Endothelial cell of umbilical vein (primary cell): ENCODE data around the gene SPACA9. TPM values are rescaled to one million over a fixed set of nuclear protein-coding genes. Genes with fewer than 3 reads are reported as not detected.

Experiments used
- BruUV-seq: library from RNA; stranded (reverse); fragments of 400-500 nt; replicated peaks from 2 replicates; lab custom pipeline; 2021; lab: Mats Ljungman, UMichigan
- CTCF ChIA-PET: fragments of 300-600, 350-600 bp; sonication (Branson Sonifier 250); formaldehyde crosslinking; loops from one replicate; lab custom pipeline; 2021; ENCODE audit warnings: antibody characterized with exemption, inconsistent platforms; lab: Charles Lee
- POLR2A ChIA-PET: fragments of 300-600, 350-600 bp; sonication (Branson Sonifier 250); formaldehyde crosslinking; loops from one replicate; lab custom pipeline; 2021; ENCODE audit warnings: antibody characterized with exemption, inconsistent platforms; lab: Charles Lee
- DNase-seq: peaks from one replicate; pipeline ENCODE4 v3.0.0-alpha.2; 2011; ENCODE audit warnings: low read depth, low spot score
- FAIRE-seq: peaks from 2 replicates; lab custom pipeline; 2011; peaks lifted over from hg19 to GRCh38; lab: Jason Lieb, UNC
- H2AFZ ChIP-seq: 2 replicates; pipeline ENCODE4 v1.6.0; 2012; ENCODE audit warnings: low read depth, low read length, control low read depth, inconsistent platforms
- H3K27ac ChIP-seq: 2 replicates; pipeline ENCODE4 v1.5.1; 2011; ENCODE audit warnings: low read depth, mild to moderate bottlenecking, control low read depth, low read length, moderate library complexity; ENCODE audit not compliant: insufficient read depth
- H3K27me3 ChIP-seq, 2 experiments: 2 replicates each; pipeline versions ENCODE4 v1.6.0 to v1.6.1; 2011; ENCODE audit warnings: low read length in 2 of 2, mixed read lengths in 1 of 2; ENCODE audit not compliant: control insufficient read depth in 2 of 2, insufficient read depth in 2 of 2
- H3K36me3 ChIP-seq, 2 experiments: 2 replicates in 1 of 2; 3 replicates in 1 of 2; pipeline ENCODE4 v1.5.1; 2011; ENCODE audit warnings: low read length in 2 of 2, mild to moderate bottlenecking in 1 of 2, moderate library complexity in 1 of 2; ENCODE audit not compliant: control insufficient read depth in 2 of 2, insufficient read depth in 2 of 2; ENCODE audit errors: extremely low read depth in 1 of 2
- H3K4me1 ChIP-seq: 3 replicates; pipeline ENCODE4 v1.5.1; 2011; ENCODE audit warnings: mild to moderate bottlenecking, low read length; ENCODE audit not compliant: control insufficient read depth, insufficient read depth; ENCODE audit errors: extremely low read depth
- H3K4me2 ChIP-seq: 2 replicates; pipeline ENCODE4 v1.6.1; 2011; ENCODE audit warnings: low read length, control low read depth, mixed read lengths; ENCODE audit not compliant: insufficient read depth
- H3K4me3 ChIP-seq, 3 experiments: fragments of 200-600 bp in 1 of 3; sonication (generic), shearing (Covaris generic) in 1 of 3; replicated peaks in 1 of 3; 2 replicates each; pipeline ENCODE4 v1.5.1; 2011 to 2016; ENCODE audit warnings: control low read depth in 3 of 3, low read length in 3 of 3, mild to moderate bottlenecking in 2 of 3, inconsistent platforms in 1 of 3, low read depth in 1 of 3, moderate library complexity in 1 of 3; ENCODE audit not compliant: insufficient read depth in 1 of 3
- H3K79me2 ChIP-seq: 2 replicates; pipeline ENCODE4 v1.6.0; 2012; ENCODE audit warnings: low read length, inconsistent platforms; ENCODE audit not compliant: control insufficient read depth, insufficient read depth
- H3K9ac ChIP-seq: replicated peaks from 2 replicates; pipeline ENCODE3; 2011; ENCODE audit warnings: low read length, control low read depth; ENCODE audit not compliant: insufficient read depth; ENCODE audit errors: extremely low read depth
- H3K9me1 ChIP-seq: replicated peaks from 3 replicates; pipeline ENCODE4 v1.6.0; 2011; ENCODE audit warnings: mild to moderate bottlenecking, low read length; ENCODE audit not compliant: control insufficient read depth, insufficient read depth; ENCODE audit errors: extremely low read depth
- H3K9me3 ChIP-seq: replicated peaks from 2 replicates; pipeline ENCODE4 v1.5.1; 2012; ENCODE audit warnings: low read length, inconsistent platforms; ENCODE audit not compliant: control insufficient read depth, insufficient read depth
- H4K20me1 ChIP-seq: replicated peaks from 2 replicates; pipeline ENCODE3; 2011; ENCODE audit warnings: mild to moderate bottlenecking, low read length; ENCODE audit not compliant: control insufficient read depth, insufficient read depth; ENCODE audit errors: extremely low read depth
- EZH2 ChIP-seq: IDR thresholded peaks from 2 replicates; pipeline ENCODE4 v1.6.1; 2012; ENCODE audit warnings: borderline replicate concordance, low read depth, mild to moderate bottlenecking, moderate library complexity, low read length, inconsistent platforms; ENCODE audit not compliant: severe bottlenecking
- FOS ChIP-seq: IDR thresholded peaks from 2 replicates; pipeline ENCODE4 v1.6.1; 2011; ENCODE audit warnings: mild to moderate bottlenecking, low read length, moderate library complexity, borderline replicate concordance; ENCODE audit not compliant: insufficient read depth
- GATA2 ChIP-seq: IDR thresholded peaks from 2 replicates; pipeline ENCODE4 v1.7.0; 2011; ENCODE audit warnings: low read depth, mild to moderate bottlenecking, moderate library complexity, mixed read lengths, low read length; ENCODE audit not compliant: insufficient read length, insufficient read depth
- MYC ChIP-seq: IDR thresholded peaks from one replicate; pipeline ENCODE4 v1.6.1; 2011; ENCODE audit warnings: mild to moderate bottlenecking, low read depth, low read length
- POLR2A ChIP-seq: IDR thresholded peaks from 2 replicates; pipeline ENCODE4 v1.6.1; 2012; ENCODE audit warnings: low read depth, mild to moderate bottlenecking, control low read depth, low read length
- POLR2AphosphoS5 ChIP-seq: IDR thresholded peaks from 2 replicates; pipeline ENCODE4 v1.6.1; 2012; ENCODE audit warnings: low read depth, mild to moderate bottlenecking, control low read depth, low read length, moderate library complexity; ENCODE audit not compliant: insufficient read depth
- dilution Hi-C: fragments of 300-500 bp; cut with MboI; formaldehyde crosslinking; loops from one replicate; pipeline ENCODE4 v1.15.0; 2019; ENCODE audit warnings: low sequenced_read_pairs; ENCODE audit not compliant: extremely low pct_ligation_motif_present
- intact Hi-C: fragments of 100-400 bp; cut with micrococcal nuclease; formaldehyde crosslinking; loops from one replicate; pipeline ENCODE4 v1.10.0; 2022
- polyA plus RNA-seq, 4 experiments: library from polyadenylated mRNA; depleted of rRNA in 3 of 4; stranded (reverse) in 3 of 4; unstranded in 1 of 4; fragments of >200 nt; gene quantifications; 2 replicates each; pipeline versions ENCODE4 v1.2.1 to v1.2.3, GENCODE V29; 2011 to 2012; ENCODE audit warnings: missing spikeins in 1 of 4
- total RNA-seq: library from RNA; stranded (reverse); gene quantifications from 2 replicates; pipeline ENCODE4 v1.2.3, GENCODE V29; 2021
- TF ChIP-seq, protein P1 (sequence below): IDR thresholded peaks from 2 replicates; pipeline ENCODE4 v1.6.1; 2011; ENCODE audit not compliant: insufficient read depth, insufficient read length
- TF ChIP-seq, protein P2 (sequence below), 2 donors: IDR thresholded peaks; 1 replicate in 1 of 2; 2 replicates in 1 of 2; pipeline ENCODE4 v1.5.1; 2011; ENCODE audit warnings: low read length in 2 of 2, mild to moderate bottlenecking in 2 of 2, moderate library complexity in 2 of 2, control low read depth in 1 of 2, inconsistent platforms in 1 of 2, low read depth in 1 of 2; ENCODE audit not compliant: insufficient read depth in 1 of 2; ENCODE audit errors: extremely low read depth in 1 of 2

SPACA9 gene
- total and polyA plus RNA-seq, 2 donors (not counting 3 experiments of a cell fraction or from before 2014, with no cell fraction given) = 2.6 to 3.6 TPM

DNA sequence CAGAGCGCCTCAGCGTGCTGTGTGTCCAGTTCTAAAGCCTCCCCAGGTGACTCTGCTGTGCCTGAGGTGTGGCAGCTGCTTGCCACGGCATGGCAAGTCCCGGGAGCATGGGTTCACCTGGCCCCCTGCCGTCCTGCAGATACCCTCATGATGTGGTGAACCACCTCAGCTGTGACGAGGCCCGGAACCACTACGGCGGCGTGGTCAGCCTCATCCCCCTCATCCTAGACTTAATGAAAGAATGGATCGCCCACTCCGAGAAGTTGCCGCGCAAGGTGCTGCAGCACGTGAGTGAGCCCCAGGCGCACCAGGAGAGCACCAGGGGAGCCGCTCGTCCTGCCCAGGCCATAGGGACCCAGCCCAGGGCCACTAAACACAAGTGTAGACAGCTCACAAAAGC is 9.5 kb downstream of the SPACA9 start:
- no peaks in the 10 kb centered on the region for H3K36me3 ChIP-seq
- intact Hi-C loops = no loop called here
- ChIA-PET CTCF (no interaction called here), POLR2A (no interaction called here)
- no peaks in the 10 kb centered on the region for H3K4me1 ChIP-seq
- no TSS peak for BruUV-seq
- H3K9me1 ChIP-seq = no peaks in the 10 kb centered on the region
- H4K20me1 ChIP-seq = no peaks in the 10 kb centered on the region
- H3K9me3 ChIP-seq = no peaks in the 10 kb centered on the region
- H3K9ac ChIP-seq = no peak overlapping the region
- no peak overlapping the region for H2AFZ ChIP-seq
- H3K79me2 ChIP-seq = no peaks in the 10 kb centered on the region
- dilution Hi-C loops = no loop called here
- DNase-seq = no peak
- H3K4me2 ChIP-seq = no peak overlapping the region
- H3K4me3 ChIP-seq = no peak overlapping the region
- FAIRE-seq = no peak
- TF ChIP-seq GATA2 = no peak
- TF ChIP-seq, protein P1, sequence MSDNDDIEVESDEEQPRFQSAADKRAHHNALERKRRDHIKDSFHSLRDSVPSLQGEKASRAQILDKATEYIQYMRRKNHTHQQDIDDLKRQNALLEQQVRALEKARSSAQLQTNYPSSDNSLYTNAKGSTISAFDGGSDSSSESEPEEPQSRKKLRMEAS = no peak
- TF ChIP-seq EZH2 = no peak
- TF ChIP-seq POLR2A = no peak
- TF ChIP-seq MYC = no peak
- H3K27me3 ChIP-seq = no peaks in the 10 kb centered on the region
- H3K27ac ChIP-seq = no peak overlapping the region

DNA sequence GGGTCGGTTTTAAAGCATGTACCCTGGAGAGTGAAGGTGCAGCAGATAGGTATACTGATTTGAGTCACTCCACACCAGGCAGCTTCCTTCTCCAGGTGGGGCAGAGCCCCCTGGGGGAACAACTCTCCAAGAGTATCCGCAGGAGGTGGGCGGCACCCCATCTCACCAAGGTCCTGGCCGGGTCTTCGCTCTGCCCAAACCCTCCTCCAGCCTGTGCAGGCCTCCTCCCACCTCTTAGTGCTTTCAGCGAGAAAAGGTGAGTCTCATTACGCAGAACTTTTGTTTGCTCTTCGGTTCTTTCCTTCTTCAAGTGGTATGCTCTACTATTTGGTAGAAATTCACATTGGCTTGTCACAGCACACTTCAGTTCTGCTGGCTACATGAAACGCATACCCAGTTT is 13.7 kb downstream of the SPACA9 start:
- intact Hi-C loops = no loop called here
- DNase-seq (no peak), FAIRE-seq (no peak)
- no peak overlapping the region for H3K4me3 ChIP-seq
- H3K4me2 ChIP-seq = no peak overlapping the region
- H3K9me3 ChIP-seq = no peaks in the 10 kb centered on the region
- H3K79me2 ChIP-seq = no peaks in the 10 kb centered on the region
- H2AFZ ChIP-seq = no peak overlapping the region
- dilution Hi-C loops = no loop called here
- no peak overlapping the region for H3K9ac ChIP-seq
- no peaks in the 10 kb centered on the region for H4K20me1 ChIP-seq
- H3K4me1 ChIP-seq = no peaks in the 10 kb centered on the region
- peaks cover 3 to 20% of the 10 kb centered on the region in 2 experiments for H3K36me3 ChIP-seq
- ChIA-PET POLR2A (no interaction called here), CTCF (interaction anchor here (0.6 to 3.6 kb wide), 2 partner anchors 9 to 35 kb away, joined by 3 to 25 read pairs; no protein-coding TSS in a partner anchor)
- TF ChIP-seq POLR2A (no peak), MYC (no peak), POLR2AphosphoS5 (no peak), FOS (no peak), GATA2 (no peak), EZH2 (no peak)
- TF ChIP-seq, protein P2, sequence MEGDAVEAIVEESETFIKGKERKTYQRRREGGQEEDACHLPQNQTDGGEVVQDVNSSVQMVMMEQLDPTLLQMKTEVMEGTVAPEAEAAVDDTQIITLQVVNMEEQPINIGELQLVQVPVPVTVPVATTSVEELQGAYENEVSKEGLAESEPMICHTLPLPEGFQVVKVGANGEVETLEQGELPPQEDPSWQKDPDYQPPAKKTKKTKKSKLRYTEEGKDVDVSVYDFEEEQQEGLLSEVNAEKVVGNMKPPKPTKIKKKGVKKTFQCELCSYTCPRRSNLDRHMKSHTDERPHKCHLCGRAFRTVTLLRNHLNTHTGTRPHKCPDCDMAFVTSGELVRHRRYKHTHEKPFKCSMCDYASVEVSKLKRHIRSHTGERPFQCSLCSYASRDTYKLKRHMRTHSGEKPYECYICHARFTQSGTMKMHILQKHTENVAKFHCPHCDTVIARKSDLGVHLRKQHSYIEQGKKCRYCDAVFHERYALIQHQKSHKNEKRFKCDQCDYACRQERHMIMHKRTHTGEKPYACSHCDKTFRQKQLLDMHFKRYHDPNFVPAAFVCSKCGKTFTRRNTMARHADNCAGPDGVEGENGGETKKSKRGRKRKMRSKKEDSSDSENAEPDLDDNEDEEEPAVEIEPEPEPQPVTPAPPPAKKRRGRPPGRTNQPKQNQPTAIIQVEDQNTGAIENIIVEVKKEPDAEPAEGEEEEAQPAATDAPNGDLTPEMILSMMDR (IDR thresholded peaks at IDR 0.05; ENCODE audit: extremely low read depth in 1 of 2, insufficient read depth in 1 of 2, low read depth in 1 of 2, low read length in 2 of 2) = no peak
- no peaks in the 10 kb centered on the region for H3K9me1 ChIP-seq
- H3K27me3 ChIP-seq = no peaks in the 10 kb centered on the region
- BruUV-seq = no TSS peak
- no peak overlapping the region for H3K27ac ChIP-seq
